Fibroblast of lung (primary cell): ENCODE measurements around the gene HDAC2.
"Not testable (repeated sequence)": the region's sequence is repeated elsewhere in the genome, so short reads cannot be mapped to it uniquely, and the experiment has no call there.

ENCODE experiments used
- EZH2 ChIP-seq: IDR thresholded peaks from 2 replicates; pipeline ENCODE4 v1.5.1; 2012; ENCODE audit warnings: low read length, control low read depth, mild to moderate bottlenecking; ENCODE audit errors: missing control alignments
- TF ChIP-seq, protein P1 (sequence below), 2 donors: IDR thresholded peaks in 1 of 2; conservative IDR thresholded peaks in 1 of 2; 1 replicate in 1 of 2; 2 replicates in 1 of 2; pipeline ENCODE4 v1.5.1; 2011 to 2012; ENCODE audit warnings: low read length in 2 of 2, control low read depth in 1 of 2, inconsistent platforms in 1 of 2, low read depth in 1 of 2, mild to moderate bottlenecking in 1 of 2

- TF ChIP-seq, protein P1, sequence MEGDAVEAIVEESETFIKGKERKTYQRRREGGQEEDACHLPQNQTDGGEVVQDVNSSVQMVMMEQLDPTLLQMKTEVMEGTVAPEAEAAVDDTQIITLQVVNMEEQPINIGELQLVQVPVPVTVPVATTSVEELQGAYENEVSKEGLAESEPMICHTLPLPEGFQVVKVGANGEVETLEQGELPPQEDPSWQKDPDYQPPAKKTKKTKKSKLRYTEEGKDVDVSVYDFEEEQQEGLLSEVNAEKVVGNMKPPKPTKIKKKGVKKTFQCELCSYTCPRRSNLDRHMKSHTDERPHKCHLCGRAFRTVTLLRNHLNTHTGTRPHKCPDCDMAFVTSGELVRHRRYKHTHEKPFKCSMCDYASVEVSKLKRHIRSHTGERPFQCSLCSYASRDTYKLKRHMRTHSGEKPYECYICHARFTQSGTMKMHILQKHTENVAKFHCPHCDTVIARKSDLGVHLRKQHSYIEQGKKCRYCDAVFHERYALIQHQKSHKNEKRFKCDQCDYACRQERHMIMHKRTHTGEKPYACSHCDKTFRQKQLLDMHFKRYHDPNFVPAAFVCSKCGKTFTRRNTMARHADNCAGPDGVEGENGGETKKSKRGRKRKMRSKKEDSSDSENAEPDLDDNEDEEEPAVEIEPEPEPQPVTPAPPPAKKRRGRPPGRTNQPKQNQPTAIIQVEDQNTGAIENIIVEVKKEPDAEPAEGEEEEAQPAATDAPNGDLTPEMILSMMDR (conservative IDR thresholded peaks at IDR 0.05 in 1 of 2, IDR thresholded peaks at IDR 0.05 in 1 of 2; ENCODE audit: low read depth in 1 of 2, low read length in 2 of 2): not testable (repeated sequence)
- not testable (repeated sequence) for TF ChIP-seq EZH2
Observed at GRCh38 chr6:113910285-113910684, 60.7 kb downstream of the HDAC2 start.
